B cell (primary cell): ENCODE measurements around the gene CFTR.

Experiments used
- CTCF ChIP-seq: fragments of 200-600 bp; IDR thresholded peaks from one replicate; pipeline ENCODE4 v1.8.0; 2022; ENCODE audit warnings: antibody characterized with exemption, mild to moderate bottlenecking
- EZH2 ChIP-seq: IDR thresholded peaks from 2 replicates; pipeline ENCODE4 v1.6.1; 2012; ENCODE audit warnings: borderline replicate concordance, low read depth, mild to moderate bottlenecking, moderate library complexity, low read length; ENCODE audit not compliant: insufficient read depth, poor library complexity, severe bottlenecking

- no peak for TF ChIP-seq CTCF
- TF ChIP-seq EZH2 = no peak
These were observed 82.9 kb downstream of the CFTR start for GRCh38 chr7:117562759-117563158.
